Body of pancreas (tissue), 4 donors: ENCODE results near the gene CIAPIN1. TPM values are rescaled to one million over a fixed set of nuclear protein-coding genes. Genes with fewer than 3 reads are reported as not detected.

Experiments
- ATAC-seq: fragments of 150-250 bp; one replicate; pipeline ENCODE4 v1.9.1; 2016
- DNase-seq, 4 donors: peaks; one replicate each; pipeline ENCODE4 v3.0.0-alpha.2; 2019
- H3K27ac ChIP-seq, 4 donors: fragments of 200-600 bp; sonication (generic); 1 replicate in 3 of 4; 2 replicates in 1 of 4; pipeline versions ENCODE4 v1.5.1 to v1.6.1; 2016 to 2019; ENCODE audit warnings: mild to moderate bottlenecking in 1 of 4, mixed read lengths in 1 of 4, moderate library complexity in 1 of 4
- H3K27me3 ChIP-seq, 2 donors: fragments of 200-600 bp; sonication (generic); one replicate each; pipeline ENCODE4 v1.6.0; 2016; ENCODE audit warnings: mild to moderate bottlenecking in 1 of 2
- H3K36me3 ChIP-seq, 2 donors: fragments of 200-600 bp; sonication (generic); replicated peaks in 1 of 2; 2 replicates each; pipeline ENCODE4 v1.5.1; 2016; ENCODE audit warnings: low read depth in 2 of 2; ENCODE audit not compliant: insufficient read depth in 1 of 2
- H3K4me1 ChIP-seq: fragments of 200-600 bp; sonication (generic); one replicate; pipeline ENCODE4 v1.6.0; 2016
- H3K4me3 ChIP-seq, 2 donors: fragments of 200-600 bp; sonication (generic); 1 replicate in 1 of 2; 2 replicates in 1 of 2; pipeline ENCODE4 v1.5.1; 2016 to 2019
- H3K9me3 ChIP-seq, 3 donors: fragments of 200-600 bp; sonication (generic); 1 replicate in 2 of 3; 2 replicates in 1 of 3; pipeline ENCODE4 v1.5.1; 2016
- POLR2A ChIP-seq, 3 donors: fragments of 450-650 bp; IDR thresholded peaks; one replicate each; pipeline ENCODE4 v1.6.1; 2016; ENCODE audit warnings: antibody characterized with exemption in 3 of 3, mild to moderate bottlenecking in 2 of 3
- WGBS, 2 donors: methylation state at CpG; one replicate each; pipeline ENCODE4 v1.1.5; 2017; 5-methylcytosine and 5-hydroxymethylcytosine counted together
- intact Hi-C: fragments of 100-400 bp; cut with DNase I; formaldehyde crosslinking; loops from one replicate; pipeline ENCODE4 v1.15.1; 2023
- total RNA-seq, 2 donors: library from RNA; depleted of rRNA; stranded (reverse); fragments of >200 nt; gene quantifications; one replicate each; pipeline ENCODE4 v1.1.0, GENCODE V29; 2016
- TF ChIP-seq, protein P1 (sequence below), 7 experiments: fragments of 450-650 bp in 4 of 7; fragments of 200-600 bp in 3 of 7; sonication (generic) in 3 of 7; IDR thresholded peaks; one replicate each; pipeline ENCODE4 v1.5.1; 2016 to 2019; ENCODE audit warnings: antibody characterized with exemption in 7 of 7

The CIAPIN1 gene
- total RNA-seq, 2 donors from 2014 or later: 13.5 to 19.4 TPM

DNA sequence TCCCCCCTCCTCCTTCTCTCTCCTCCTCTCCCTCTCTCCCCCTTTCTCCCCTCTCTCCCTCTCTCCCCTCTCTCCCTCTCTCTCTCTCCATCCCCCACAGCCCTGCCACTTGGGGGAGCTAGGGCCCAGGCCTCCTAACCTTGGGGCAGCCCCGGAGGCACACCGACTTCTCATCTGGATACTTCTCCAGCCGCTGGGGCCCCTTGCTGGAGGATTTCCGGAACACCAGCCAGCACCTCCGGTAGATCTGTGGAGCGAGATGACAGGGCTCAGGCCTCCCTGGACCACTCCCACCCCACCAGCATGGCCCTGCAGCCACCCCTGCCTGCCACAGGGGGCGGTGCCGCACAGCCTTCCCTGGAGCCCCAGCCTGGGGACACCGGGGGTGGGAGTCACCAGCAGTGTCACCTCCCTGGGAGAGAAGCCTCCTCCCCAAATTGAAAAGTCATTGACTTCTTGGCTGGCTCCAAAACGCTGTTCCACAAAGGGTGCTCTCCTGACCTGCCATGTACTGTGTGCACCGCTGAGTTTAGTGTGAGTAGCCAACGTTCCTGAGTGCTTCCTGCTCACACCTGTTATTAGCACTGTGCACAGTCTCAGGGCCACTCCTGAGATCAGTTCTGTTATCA, 28.6 kb upstream of the CIAPIN1 start:
- DNase-seq (peak in 1 of 4 donors; percentile 31), ATAC-seq (no peak)
- 41 to 53% methylated on average over 5 to 12 of the region's 12 CpGs for WGBS, 2 donors
- no peaks in the 10 kb centered on the region for H3K27me3 ChIP-seq
- H3K4me3 ChIP-seq: no peak overlapping the region
- no peak for TF ChIP-seq POLR2A (IDR thresholded peaks at IDR 0.05)
- TF ChIP-seq, protein P1, sequence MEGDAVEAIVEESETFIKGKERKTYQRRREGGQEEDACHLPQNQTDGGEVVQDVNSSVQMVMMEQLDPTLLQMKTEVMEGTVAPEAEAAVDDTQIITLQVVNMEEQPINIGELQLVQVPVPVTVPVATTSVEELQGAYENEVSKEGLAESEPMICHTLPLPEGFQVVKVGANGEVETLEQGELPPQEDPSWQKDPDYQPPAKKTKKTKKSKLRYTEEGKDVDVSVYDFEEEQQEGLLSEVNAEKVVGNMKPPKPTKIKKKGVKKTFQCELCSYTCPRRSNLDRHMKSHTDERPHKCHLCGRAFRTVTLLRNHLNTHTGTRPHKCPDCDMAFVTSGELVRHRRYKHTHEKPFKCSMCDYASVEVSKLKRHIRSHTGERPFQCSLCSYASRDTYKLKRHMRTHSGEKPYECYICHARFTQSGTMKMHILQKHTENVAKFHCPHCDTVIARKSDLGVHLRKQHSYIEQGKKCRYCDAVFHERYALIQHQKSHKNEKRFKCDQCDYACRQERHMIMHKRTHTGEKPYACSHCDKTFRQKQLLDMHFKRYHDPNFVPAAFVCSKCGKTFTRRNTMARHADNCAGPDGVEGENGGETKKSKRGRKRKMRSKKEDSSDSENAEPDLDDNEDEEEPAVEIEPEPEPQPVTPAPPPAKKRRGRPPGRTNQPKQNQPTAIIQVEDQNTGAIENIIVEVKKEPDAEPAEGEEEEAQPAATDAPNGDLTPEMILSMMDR (IDR thresholded peaks at IDR 0.05): peak in 4 of 7 experiments; percentile 18 to 25 (median 21)
- peaks cover 0 to 2% of the 10 kb centered on the region in 2 donors for H3K36me3 ChIP-seq
- intact Hi-C loops: no loop called here
- H3K27ac ChIP-seq: no peak overlapping the region
- H3K4me1 ChIP-seq: peaks cover 67% of the 10 kb centered on the region
- H3K9me3 ChIP-seq: no peaks in the 10 kb centered on the region

DNA sequence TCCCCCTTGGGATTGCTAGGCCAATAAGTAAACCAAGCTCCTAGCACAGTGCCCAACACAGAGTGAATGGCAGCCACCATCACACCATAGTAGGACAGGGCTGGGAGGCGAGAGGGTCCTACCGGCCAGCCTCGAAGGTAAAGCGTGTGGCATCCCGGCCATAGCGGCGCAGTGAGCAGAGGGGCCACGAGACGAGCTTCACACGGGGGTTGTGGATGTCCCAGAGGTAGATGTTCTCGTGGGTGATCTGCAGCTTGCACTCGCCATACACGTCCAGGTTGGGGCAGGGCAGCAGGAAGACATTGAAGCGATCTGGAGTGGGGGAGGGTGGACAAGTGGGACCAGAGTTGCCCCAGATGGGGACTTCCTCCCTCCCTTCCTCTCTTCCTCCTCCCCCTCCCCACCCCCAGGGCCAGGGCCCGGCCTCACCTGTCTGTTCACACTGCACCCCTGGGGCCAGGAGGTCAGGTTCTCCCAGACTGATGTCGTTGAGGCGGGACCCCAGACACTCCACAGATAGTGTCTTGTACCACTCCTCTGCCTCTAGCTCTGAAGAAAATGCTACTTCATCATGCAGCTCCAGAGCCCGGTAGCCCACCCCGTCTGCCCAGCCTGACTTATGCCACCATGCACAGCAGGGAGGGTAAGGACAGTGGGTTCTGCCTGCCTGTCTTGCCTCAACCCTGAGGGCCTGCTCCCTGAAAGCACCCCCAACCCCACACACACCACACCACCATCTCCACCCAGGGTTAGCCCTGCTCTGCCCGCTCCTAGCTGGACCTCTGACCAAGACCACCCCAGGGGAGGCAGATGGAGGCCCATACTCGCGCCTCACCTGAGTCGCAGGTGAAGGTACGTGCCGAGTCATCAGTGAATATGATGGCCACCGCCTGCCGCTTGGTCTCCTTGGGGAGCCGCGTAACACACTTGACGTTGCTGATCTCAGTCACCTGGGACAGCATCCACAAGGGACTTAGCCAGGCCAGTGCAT, 27.8 kb upstream of the CIAPIN1 start:
- 86 to 87% methylated on average over 25 to 30 of the region's 30 CpGs for WGBS, 2 donors
- intact Hi-C loops: no loop called here
- Histone ChIP-seq H3K4me3 (no peak overlapping the region), H3K4me1 (peaks cover 67% of the 10 kb centered on the region), H3K27ac (no peak overlapping the region), H3K36me3 (peaks cover 0 to 6% of the 10 kb centered on the region in 2 donors), H3K27me3 (no peaks in the 10 kb centered on the region), H3K9me3 (no peaks in the 10 kb centered on the region)
- ATAC-seq: no peak
- TF ChIP-seq, protein P1 (IDR thresholded peaks at IDR 0.05): no peak
- no peak for TF ChIP-seq POLR2A (IDR thresholded peaks at IDR 0.05)
- no peak for DNase-seq

DNA sequence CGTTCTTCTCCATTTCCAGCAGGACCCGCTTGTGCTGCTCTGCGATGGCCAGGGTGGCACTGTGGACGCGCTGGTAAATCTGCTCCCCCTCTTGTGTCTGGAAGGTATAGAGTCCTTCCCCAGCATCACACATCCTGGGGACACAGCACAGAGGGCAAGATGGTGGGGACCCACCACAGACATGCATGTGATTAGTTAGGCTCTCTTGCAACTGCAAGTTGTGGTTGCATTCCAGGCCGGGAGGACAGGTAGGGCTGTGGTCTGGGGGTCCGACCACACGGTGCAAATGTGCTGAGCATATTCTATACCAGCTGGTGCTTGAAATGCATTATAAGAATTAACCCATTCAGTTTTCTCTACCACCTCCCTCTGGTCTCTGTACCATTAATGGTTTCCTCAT, 26.7 kb upstream of the CIAPIN1 start:
- TF ChIP-seq, protein P1 (IDR thresholded peaks at IDR 0.05): no peak
- TF ChIP-seq POLR2A (IDR thresholded peaks at IDR 0.05): no peak
- peaks cover 58% of the 10 kb centered on the region for H3K4me1 ChIP-seq
- no peaks in the 10 kb centered on the region for H3K9me3 ChIP-seq
- 75 to 89% methylated on average over 7 to 8 of the region's 8 CpGs for WGBS, 2 donors
- H3K36me3 ChIP-seq: peaks cover 5 to 17% of the 10 kb centered on the region in 2 donors
- H3K27ac ChIP-seq: no peak overlapping the region
- intact Hi-C loops: no loop called here
- DNase-seq (no peak), ATAC-seq (no peak)
- H3K27me3 ChIP-seq: no peaks in the 10 kb centered on the region
- H3K4me3 ChIP-seq: no peak overlapping the region

DNA sequence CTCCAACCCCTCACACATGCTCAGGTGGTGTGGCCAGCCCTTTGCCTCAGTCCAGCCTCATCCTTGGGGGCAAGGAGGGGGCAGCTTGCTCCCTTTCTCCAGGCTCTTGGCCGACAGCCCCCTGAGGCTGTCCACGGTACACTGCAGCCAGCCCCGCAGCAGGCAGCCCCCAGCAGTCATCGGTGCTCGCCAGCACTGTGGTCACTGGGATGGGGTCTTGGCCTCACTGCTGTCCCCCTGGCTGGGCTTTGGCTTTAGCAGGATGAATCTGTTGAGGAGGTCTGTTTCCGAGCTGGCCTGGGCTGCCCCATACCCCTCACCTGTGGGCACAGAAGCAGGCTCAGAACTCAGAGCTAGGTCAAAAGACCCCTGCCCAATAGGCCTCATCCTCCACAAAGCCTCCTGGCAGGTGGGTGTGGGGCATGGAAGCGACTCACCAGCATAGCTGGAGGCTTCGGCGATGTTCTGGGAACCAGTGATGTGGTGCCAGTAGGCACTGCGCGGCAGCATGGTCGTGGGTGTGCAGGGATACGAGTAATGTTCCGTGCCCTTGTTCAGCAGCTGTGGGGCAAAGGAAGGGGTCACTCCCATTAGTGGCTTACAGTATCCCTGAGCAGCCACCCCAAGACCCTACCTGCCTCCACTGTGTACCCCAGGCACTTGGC, 26.1 kb upstream of the CIAPIN1 start:
- TF ChIP-seq, protein P1 (IDR thresholded peaks at IDR 0.05): no peak
- TF ChIP-seq POLR2A (IDR thresholded peaks at IDR 0.05): no peak
- no peaks in the 10 kb centered on the region for H3K9me3 ChIP-seq
- peaks cover 6 to 17% of the 10 kb centered on the region in 2 donors for H3K36me3 ChIP-seq
- peak overlapping the region in 2 of 4 donors; percentile 6 to 68 for H3K27ac ChIP-seq
- intact Hi-C loops: no loop called here
- H3K4me1 ChIP-seq: peaks cover 52% of the 10 kb centered on the region
- no peaks in the 10 kb centered on the region for H3K27me3 ChIP-seq
- ATAC-seq (no peak), DNase-seq (no peak)
- 83 to 85% methylated on average over 8 to 14 of the region's 14 CpGs for WGBS, 2 donors
- H3K4me3 ChIP-seq: no peak overlapping the region
